Measurements from ENCODE around the gene CAPN11.
"Not testable (repeated sequence)": the region's sequence is repeated elsewhere in the genome, so short reads cannot be mapped to it uniquely, and the experiment has no call there.

The CAPN11 gene

GRCh38 chr6:44157152-44157521 lies 1.5 kb upstream of the CAPN11 start:
- no peak for DNase-seq

- no peak for DNase-seq
These were observed 3.3 kb downstream of the CAPN11 start for GRCh38 chr6:44161997-44162338.

DNA sequence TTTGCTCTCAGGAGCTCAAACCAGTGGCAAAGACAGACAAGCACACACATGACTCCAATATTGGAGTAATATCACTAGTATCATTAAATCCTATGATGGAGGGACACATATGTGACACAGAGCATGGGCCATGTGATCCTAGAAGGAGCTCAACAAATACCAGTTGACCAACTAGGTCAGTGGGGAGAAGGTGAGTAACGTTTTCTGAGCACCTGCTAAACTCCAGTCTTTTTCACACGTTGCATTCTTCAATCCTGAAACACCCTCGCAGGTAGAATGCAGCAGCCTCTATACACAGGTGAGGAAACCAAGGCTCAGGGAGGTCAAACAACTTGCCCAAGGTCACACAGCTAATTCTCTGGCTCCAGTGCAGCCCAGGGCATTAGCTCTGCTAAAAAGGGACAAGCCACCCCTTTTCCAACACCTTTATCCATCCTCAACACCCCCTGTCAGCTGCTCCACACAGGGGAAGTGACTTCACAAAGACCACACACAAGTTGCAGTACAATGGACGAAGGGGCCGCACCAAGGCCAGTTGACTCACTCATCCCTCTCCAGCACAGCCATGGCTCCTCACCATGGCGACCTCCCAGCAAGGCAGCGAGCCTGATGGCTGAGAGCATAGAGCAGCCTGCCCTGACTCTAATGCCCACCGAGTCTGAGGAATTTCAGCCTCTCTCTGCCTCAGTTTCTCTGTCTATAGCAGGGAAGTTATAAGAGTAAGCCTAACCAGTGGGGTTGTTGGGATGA lies 4.4 kb downstream of the CAPN11 start:
- no peak for DNase-seq

DNA sequence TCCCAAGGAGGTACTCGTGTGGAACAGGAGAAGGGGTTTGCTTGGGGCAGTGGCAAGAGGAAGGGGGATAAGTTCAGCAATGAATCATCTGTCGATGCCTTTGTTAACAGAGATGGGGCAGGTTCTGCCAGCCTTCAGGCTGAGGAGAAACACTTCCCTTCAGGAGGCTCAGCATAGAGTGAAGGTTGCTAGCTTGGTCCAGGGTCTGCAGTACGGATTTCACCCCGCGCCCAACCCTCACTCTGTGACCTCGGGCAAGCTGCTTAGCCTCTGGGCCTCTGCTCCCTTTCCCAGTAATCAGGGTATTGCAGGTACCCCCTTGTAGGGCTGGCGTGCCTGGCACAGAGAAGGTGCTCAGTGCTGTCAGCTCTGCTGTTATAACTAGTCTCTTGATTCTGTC lies 7.5 kb downstream of the CAPN11 start:
- no peak for DNase-seq

DNA sequence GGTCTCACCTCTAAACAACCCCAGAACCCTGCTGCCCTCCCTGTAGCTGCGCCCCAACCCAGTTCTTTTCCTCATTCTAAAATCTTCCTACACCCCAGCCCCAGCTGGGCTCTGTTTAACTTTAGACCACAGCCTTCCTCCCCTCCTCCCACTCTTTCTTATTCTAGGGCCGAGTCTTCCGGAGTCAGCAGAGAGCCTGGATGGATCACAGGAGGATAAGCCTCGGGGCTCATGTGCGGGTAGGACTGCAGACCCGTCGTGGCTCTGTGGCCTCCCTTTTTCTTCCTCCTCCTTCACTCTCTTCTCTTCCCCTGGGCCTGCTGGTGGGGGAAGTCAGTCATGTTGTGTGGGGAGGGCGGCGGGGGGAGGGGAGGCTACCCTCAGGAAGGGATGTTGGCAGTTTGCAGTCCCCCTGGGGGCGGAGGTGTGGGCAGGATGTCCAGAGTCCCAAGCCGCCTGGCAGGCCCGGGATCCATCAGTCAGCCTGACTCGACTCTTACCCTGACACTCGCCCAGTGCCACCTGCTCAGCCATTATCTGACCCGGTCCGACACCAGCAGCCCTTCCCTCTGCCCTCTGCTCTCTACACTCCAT lies 8.1 kb downstream of the CAPN11 start:
- no peak for DNase-seq

DNA sequence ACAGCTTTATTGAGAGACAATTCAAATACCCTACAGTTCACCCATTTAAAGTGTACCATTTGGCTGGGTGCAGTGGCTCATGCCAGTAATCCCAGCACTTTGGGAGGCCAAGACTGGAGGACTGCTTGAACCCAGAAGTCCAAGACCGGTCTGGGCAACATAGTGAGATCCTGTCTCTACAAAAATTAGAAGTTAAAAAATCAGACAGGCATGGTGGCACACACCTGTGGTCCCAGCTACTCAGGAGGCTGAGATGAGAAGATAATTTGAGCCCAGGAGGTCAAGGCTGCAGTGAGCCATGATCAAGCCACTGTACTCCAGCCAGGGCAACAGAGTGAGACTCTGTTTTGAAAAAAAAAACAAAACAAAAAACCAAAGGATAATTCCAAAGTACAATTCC lies 8.9 kb downstream of the CAPN11 start:
- no peak for DNase-seq

DNA sequence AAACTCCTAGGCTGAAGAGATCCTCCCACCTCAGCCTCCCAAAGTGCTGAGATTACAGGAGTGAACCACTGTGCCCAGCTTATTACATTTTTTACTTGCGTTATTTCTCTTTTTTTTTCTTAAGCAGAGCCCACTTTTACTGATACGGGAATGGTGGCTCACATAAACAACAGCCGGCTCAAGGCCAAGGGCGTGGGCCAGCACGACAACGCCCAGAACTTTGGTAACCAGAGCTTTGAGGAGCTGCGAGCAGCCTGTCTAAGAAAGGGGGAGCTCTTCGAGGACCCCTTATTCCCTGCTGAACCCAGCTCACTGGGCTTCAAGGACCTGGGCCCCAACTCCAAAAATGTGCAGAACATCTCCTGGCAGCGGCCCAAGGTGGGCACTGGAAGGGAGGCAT lies 10.5 kb downstream of the CAPN11 start:
- DNase-seq, result no peak

- no peak for DNase-seq
These were observed 11.4 kb downstream of the CAPN11 start for GRCh38 chr6:44169886-44170570.

GRCh38 chr6:44171899-44172546 lies 13.4 kb downstream of the CAPN11 start:
- DNase-seq, result no peak

- peak; percentile 61 to 74 for DNase-seq
These were observed 14.3 kb downstream of the CAPN11 start for GRCh38 chr6:44172731-44173500.

DNA sequence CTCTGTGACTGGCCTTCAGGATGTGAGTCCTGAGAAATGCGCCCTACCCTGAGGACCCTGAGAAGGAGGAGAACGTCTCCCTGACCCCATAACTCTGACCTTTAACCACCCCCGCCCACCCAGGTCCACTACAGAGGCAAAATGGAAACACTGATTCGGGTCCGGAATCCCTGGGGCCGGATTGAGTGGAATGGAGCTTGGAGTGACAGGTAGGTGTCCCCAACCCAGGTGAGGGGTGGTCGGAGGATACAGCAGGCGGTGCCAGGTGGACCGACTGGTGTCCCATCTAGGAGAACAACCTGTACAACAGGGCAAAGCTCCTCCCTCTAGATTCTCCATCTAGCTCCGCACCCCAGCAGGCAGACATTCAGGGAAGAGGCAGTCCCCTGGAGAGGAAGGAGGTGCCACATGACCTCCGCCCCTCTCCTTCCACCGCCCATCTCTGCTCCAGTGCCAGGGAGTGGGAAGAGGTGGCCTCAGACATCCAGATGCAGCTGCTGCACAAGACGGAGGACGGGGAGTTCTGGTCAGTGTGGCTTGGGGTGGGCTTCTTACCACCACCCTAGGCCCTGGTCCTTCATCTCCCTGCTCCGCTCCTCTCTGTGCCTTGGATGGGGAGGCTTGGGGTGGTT lies 17.6 kb downstream of the CAPN11 start:
- DNase-seq, result no peak

DNA sequence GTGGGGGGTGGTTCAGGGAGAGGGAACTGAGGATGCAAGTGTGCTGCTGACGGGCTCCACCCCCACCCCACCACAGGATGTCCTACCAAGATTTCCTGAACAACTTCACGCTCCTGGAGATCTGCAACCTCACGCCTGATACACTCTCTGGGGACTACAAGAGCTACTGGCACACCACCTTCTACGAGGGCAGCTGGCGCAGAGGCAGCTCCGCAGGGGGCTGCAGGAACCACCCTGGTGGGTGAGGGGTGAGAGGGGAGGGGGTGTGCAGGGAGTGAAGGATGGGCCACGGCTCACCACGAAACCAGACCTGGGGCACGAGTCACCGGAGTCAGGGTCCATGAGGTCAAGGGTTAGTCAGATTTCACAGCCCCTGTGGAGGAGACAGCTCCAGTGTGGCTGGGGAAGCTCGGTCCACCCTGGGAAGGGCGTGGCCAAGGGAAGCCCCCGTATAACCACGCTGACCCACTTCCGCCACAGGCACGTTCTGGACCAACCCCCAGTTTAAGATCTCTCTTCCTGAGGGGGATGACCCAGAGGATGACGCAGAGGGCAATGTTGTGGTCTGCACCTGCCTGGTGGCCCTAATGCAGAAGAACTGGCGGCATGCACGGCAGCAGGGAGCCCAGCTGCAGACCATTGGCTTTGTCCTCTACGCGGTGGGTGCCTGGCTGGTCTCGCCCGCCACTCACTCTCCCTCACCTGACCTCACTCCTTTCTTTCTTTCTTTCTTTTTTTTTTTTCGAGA lies 18.3 kb downstream of the CAPN11 start:
- DNase-seq, result no peak

DNA sequence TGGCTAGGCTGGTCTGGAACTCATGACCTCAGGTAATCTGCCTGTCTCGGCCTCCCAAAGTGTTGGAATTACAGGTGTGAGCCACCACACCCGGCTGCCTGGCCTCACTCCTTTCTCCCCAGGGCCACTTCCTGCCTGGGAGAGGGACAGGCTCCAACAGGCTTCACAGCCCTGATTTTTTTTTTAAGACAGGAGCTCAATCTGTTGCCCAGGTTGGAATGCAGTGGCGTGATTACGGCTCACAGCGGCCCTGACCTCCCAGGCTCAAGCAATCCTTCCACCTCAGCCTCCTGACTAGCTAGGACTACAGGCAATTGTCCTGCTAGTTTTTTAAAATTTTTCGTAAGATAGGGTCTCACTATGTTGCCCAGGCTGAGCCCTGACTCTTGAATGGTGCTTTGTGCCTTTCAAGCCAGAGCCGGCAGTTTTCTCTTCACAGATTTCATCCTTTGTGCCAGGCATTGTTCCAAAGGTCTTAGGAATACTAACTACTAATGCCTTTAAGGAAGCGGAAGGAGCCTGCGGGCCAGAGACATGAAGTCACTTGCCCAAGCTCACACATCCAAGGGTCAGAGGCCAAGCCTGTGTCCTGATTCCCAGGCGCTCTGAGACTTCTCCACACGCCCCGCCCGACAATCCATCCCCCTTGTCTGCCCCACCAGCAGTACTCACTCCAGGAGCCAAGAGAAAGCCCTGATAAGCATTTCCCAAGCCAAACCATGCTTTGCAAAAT lies 19.2 kb downstream of the CAPN11 start:
- no peak for DNase-seq

DNA sequence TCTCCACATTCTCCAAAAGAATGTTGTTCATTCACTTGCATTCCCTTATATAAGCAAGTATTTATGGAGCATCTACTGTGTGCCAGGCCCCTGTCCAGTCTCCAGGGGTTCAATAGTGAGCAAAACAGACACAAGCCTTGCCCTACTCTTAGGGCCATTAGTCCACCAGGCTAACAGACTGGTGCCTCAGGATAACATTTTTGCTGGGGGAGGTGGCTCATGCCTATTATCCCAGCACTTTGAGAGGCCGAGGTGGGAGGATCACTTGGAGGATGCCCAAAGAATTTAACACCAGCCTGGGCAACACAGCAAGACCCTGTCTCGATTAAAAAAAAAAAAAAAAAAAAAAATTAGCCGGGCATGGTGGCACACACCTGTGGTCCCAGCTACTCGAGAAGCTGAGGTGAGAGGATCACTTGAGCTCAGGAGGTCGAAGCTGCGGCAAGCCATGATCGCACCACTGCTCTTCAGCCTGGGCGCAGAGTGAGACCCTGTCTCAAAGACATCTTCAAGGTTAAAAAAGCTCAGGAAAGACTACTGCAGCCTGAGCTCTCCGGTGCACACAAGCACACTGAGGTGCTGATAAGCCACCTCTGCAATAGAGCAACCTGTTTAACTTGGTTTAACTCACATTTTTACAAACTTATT lies 19.9 kb downstream of the CAPN11 start:
- no peak for DNase-seq

GRCh38 chr6:44179072-44179536 lies 20.5 kb downstream of the CAPN11 start:
- no peak for DNase-seq

DNA sequence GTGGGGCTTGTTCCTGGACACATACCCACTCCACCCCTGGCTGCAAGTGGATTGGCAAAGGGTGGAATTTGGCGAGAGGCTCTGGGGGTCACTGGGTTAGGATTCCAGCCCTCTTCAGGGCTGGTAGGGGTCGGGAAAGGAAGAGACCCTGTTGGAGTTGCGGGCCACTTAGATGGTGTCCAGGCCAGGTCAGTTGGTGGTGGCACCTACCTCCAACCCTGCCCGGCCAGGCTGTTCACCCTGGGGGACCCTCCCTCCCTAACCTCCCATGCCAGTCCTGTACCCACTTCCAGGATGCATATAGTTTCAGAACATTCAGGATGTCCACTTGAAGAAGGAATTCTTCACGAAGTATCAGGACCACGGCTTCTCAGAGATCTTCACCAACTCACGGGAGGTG lies 21.0 kb downstream of the CAPN11 start:
- DNase-seq, result no peak

- DNase-seq, result no peak
These were observed 21.8 kb downstream of the CAPN11 start for GRCh38 chr6:44180406-44180805.

- no peak for DNase-seq
These were observed 22.3 kb downstream of the CAPN11 start for GRCh38 chr6:44180886-44181285.

GRCh38 chr6:44181784-44182183 lies 23.2 kb downstream of the CAPN11 start:
- DNase-seq, result not testable (repeated sequence)

GRCh38 chr6:44182911-44183390 lies 24.3 kb downstream of the CAPN11 start:
- no peak for DNase-seq

Data from stimulated activated CD4-positive, alpha-beta T cell treated with anti-CD3 and anti-CD28 coated beads, Interleukin-4, amount 100 ng/mL, for 4 hours (primary cell).